WERI-Rb-1 (cell line): ENCODE results near the gene NOB1.

ENCODE experiments used
- DNase-seq: peaks from one replicate; pipeline ENCODE4 v3.0.0-alpha.2; 2020
- H3K27ac ChIP-seq: fragments of 250-450 bp; sonication (Bioruptor Pico); 2 replicates; pipeline ENCODE4 v1.5.1; 2020; ENCODE audit warnings: mild to moderate bottlenecking, moderate library complexity
- H3K27me3 ChIP-seq: fragments of 250-450 bp; sonication (Bioruptor Pico); 2 replicates; pipeline ENCODE4 v1.5.1; 2021; ENCODE audit warnings: mild to moderate bottlenecking, low read depth, moderate library complexity; ENCODE audit not compliant: insufficient read depth, severe bottlenecking
- H3K36me3 ChIP-seq: fragments of 250-450 bp; sonication (Bioruptor Pico); 2 replicates; pipeline ENCODE4 v1.5.1; 2020; ENCODE audit warnings: mild to moderate bottlenecking, moderate library complexity
- H3K4me3 ChIP-seq: 2 replicates; pipeline ENCODE4 v1.5.1; 2011; ENCODE audit warnings: low read depth, mild to moderate bottlenecking, control low read depth, low read length
- H3K9me3 ChIP-seq: fragments of 250-450 bp; sonication (Bioruptor Pico); 2 replicates; pipeline ENCODE4 v1.5.1; 2021; ENCODE audit warnings: mild to moderate bottlenecking, moderate library complexity; ENCODE audit not compliant: severe bottlenecking
- TF ChIP-seq, protein P1 (sequence below): IDR thresholded peaks from 2 replicates; pipeline ENCODE4 v1.5.1; 2011; ENCODE audit warnings: low read depth, mild to moderate bottlenecking, control low read depth, inconsistent platforms, low read length

Gene NOB1

GRCh38 chr16:69754469-69755310 lies at the start of gene NOB1:
Gene NOB1, minus strand, starts transcription at chr16:69754926. Its CDS starts 16 bp downstream, at chr16:69754910.
- TF ChIP-seq, protein P1, sequence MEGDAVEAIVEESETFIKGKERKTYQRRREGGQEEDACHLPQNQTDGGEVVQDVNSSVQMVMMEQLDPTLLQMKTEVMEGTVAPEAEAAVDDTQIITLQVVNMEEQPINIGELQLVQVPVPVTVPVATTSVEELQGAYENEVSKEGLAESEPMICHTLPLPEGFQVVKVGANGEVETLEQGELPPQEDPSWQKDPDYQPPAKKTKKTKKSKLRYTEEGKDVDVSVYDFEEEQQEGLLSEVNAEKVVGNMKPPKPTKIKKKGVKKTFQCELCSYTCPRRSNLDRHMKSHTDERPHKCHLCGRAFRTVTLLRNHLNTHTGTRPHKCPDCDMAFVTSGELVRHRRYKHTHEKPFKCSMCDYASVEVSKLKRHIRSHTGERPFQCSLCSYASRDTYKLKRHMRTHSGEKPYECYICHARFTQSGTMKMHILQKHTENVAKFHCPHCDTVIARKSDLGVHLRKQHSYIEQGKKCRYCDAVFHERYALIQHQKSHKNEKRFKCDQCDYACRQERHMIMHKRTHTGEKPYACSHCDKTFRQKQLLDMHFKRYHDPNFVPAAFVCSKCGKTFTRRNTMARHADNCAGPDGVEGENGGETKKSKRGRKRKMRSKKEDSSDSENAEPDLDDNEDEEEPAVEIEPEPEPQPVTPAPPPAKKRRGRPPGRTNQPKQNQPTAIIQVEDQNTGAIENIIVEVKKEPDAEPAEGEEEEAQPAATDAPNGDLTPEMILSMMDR: peak; percentile 98
- Histone ChIP-seq H3K27me3 (no peaks in the 10 kb centered on the region), H3K9me3 (no peaks in the 10 kb centered on the region), H3K4me3 (peak within 1 kb of the TSS; percentile 98), H3K36me3 (peaks cover 35% of the 10 kb centered on the region), H3K27ac (peak within 1 kb of the TSS; percentile 58)
- peak; percentile 96 for DNase-seq

GRCh38 chr16:69804297-69804696 lies 49.6 kb upstream of the NOB1 start:
- no peak for DNase-seq
- Histone ChIP-seq H3K4me3 (no peak overlapping the region), H3K9me3 (no peaks in the 10 kb centered on the region), H3K27ac (no peak overlapping the region), H3K36me3 (no peaks in the 10 kb centered on the region; the same call in 1 of the 2 replicates), H3K27me3 (no peaks in the 10 kb centered on the region)
- TF ChIP-seq, protein P1: no peak

GRCh38 chr16:69799611-69800031 lies 44.9 kb upstream of the NOB1 start:
- no peak for DNase-seq
- H3K9me3 ChIP-seq: no peaks in the 10 kb centered on the region

GRCh38 chr16:69798466-69798865 lies 43.7 kb upstream of the NOB1 start:
- Histone ChIP-seq H3K27ac (no peak overlapping the region), H3K4me3 (no peak overlapping the region), H3K27me3 (no peaks in the 10 kb centered on the region), H3K36me3 (no peaks in the 10 kb centered on the region; the same call in 1 of the 2 replicates), H3K9me3 (no peaks in the 10 kb centered on the region)
- TF ChIP-seq, protein P1: peak; percentile 21; the same call in 1 of the 2 replicates
- no peak for DNase-seq

More at GRCh38 chr16:69799611-69800031, 44.9 kb upstream of the NOB1 start:
- no peak overlapping the region for H3K4me3 ChIP-seq
- H3K27ac ChIP-seq: no peak overlapping the region
- no peaks in the 10 kb centered on the region; the same call in 1 of the 2 replicates for H3K36me3 ChIP-seq
- H3K27me3 ChIP-seq: no peaks in the 10 kb centered on the region
- TF ChIP-seq, protein P1: no peak

GRCh38 chr16:69796285-69797118 lies 41.8 kb upstream of the NOB1 start:
- TF ChIP-seq, protein P1: peak; percentile 75
- peak; percentile 33 for DNase-seq
- Histone ChIP-seq H3K4me3 (no peak overlapping the region), H3K36me3 (no peaks in the 10 kb centered on the region; the same call in 1 of the 2 replicates), H3K9me3 (no peaks in the 10 kb centered on the region), H3K27ac (no peak overlapping the region), H3K27me3 (no peaks in the 10 kb centered on the region)
